Gastroesophageal sphincter (tissue), 4 donors: Measurements from ENCODE around the gene ANK2. TPM values are rescaled to one million over a fixed set of nuclear protein-coding genes. Genes with fewer than 3 reads are reported as not detected.

Experiments used
- ATAC-seq: fragments of 150-250 bp; one replicate; pipeline ENCODE4 v1.9.1; 2016; ENCODE audit warnings: mild to moderate bottlenecking, moderate library complexity
- H3K27ac ChIP-seq, 4 donors: fragments of 200-600 bp; sonication (generic) in 3 of 4; 1 replicate in 3 of 4; 2 replicates in 1 of 4; pipeline ENCODE4 v1.5.1; 2016 to 2019
- H3K27me3 ChIP-seq: fragments of 200-600 bp; sonication (generic); one replicate; pipeline ENCODE4 v1.5.1; 2019
- H3K36me3 ChIP-seq, 2 donors: fragments of 200-600 bp; sonication (generic); one replicate each; pipeline ENCODE4 v1.5.1; 2019; ENCODE audit warnings: control low read depth in 1 of 2
- H3K4me1 ChIP-seq, 3 donors: fragments of 200-600 bp; sonication (generic); 1 replicate in 2 of 3; 2 replicates in 1 of 3; pipeline ENCODE4 v1.5.1; 2016 to 2019; ENCODE audit warnings: control low read depth in 2 of 3
- H3K4me3 ChIP-seq, 2 donors: fragments of 200-600 bp; sonication (generic); one replicate each; pipeline ENCODE4 v1.5.1; 2019; ENCODE audit warnings: mild to moderate bottlenecking in 1 of 2, moderate library complexity in 1 of 2
- H3K9me3 ChIP-seq, 3 donors: fragments of 200-600 bp; sonication (generic); one replicate each; pipeline ENCODE4 v1.5.1; 2017 to 2019; ENCODE audit warnings: control low read depth in 2 of 3
- CTCF ChIP-seq, 4 experiments: fragments of 200-600 bp in 2 of 4; fragments of 450-650 bp in 2 of 4; sonication (generic) in 1 of 4; IDR thresholded peaks; one replicate each; pipeline ENCODE4 v1.5.1; 2017 to 2019; ENCODE audit warnings: antibody characterized with exemption in 4 of 4, mild to moderate bottlenecking in 2 of 4, moderate library complexity in 2 of 4
- EP300 ChIP-seq: sonication (generic); formaldehyde crosslinking; IDR thresholded peaks from one replicate; pipeline ENCODE4 v1.6.1; 2017; ENCODE audit warnings: antibody characterized with exemption, mild to moderate bottlenecking
- POLR2A ChIP-seq, 2 donors: fragments of 450-650 bp; IDR thresholded peaks; one replicate each; pipeline ENCODE4 v1.6.1; 2017; ENCODE audit warnings: antibody characterized with exemption in 2 of 2, mild to moderate bottlenecking in 2 of 2, moderate library complexity in 1 of 2
- POLR2AphosphoS5 ChIP-seq: sonication (generic); formaldehyde crosslinking; IDR thresholded peaks from one replicate; pipeline ENCODE4 v1.6.1; 2017; ENCODE audit warnings: antibody characterized with exemption
- WGBS, 2 donors: methylation state at CpG; one replicate each; pipeline ENCODE4 v1.1.5; 2018; ENCODE audit warnings: low coverage in 1 of 2; 5-methylcytosine and 5-hydroxymethylcytosine counted together
- total RNA-seq, 4 donors: library from RNA; depleted of rRNA; stranded (reverse); fragments of >200 nt; gene quantifications; one replicate each; pipeline ENCODE4 v1.1.0, GENCODE V29; 2016

ANK2 gene
- total RNA-seq, 4 donors from 2014 or later = 84.9 to 104 (median 91.5) TPM

GRCh38 chr4:113335746-113336145 is 286.3 kb downstream of the ANK2 start:
- Histone ChIP-seq H3K4me3 (no peak overlapping the region), H3K27me3 (no peaks in the 10 kb centered on the region), H3K27ac (no peak overlapping the region), H3K36me3 (peaks cover 0 to 48% of the 10 kb centered on the region in 2 donors), H3K9me3 (no peaks in the 10 kb centered on the region), H3K4me1 (no peaks in the 10 kb centered on the region)
- 90 to 91% methylated on average over 3 to 10 of the region's 10 CpGs for WGBS, 2 donors
- TF ChIP-seq CTCF (IDR thresholded peaks at IDR 0.05) = no peak
- TF ChIP-seq POLR2A (IDR thresholded peaks at IDR 0.05) = no peak
- TF ChIP-seq POLR2AphosphoS5 = no peak
- TF ChIP-seq EP300 = no peak
- ATAC-seq = no peak

- peaks cover 0 to 40% of the 10 kb centered on the region in 2 donors for H3K36me3 ChIP-seq
- H3K4me1 ChIP-seq = no peaks in the 10 kb centered on the region
- TF ChIP-seq POLR2AphosphoS5 (no peak), EP300 (no peak), CTCF (IDR thresholded peaks at IDR 0.05) (no peak), POLR2A (IDR thresholded peaks at IDR 0.05) (no peak)
- 74 to 79% methylated on average over 2 of the region's 2 CpGs for WGBS, 2 donors
- ATAC-seq = no peak
- no peaks in the 10 kb centered on the region for H3K27me3 ChIP-seq
- H3K27ac ChIP-seq = no peak overlapping the region
- H3K9me3 ChIP-seq = no peaks in the 10 kb centered on the region
- H3K4me3 ChIP-seq = no peak overlapping the region
Observed at GRCh38 chr4:113336556-113336955, 287.1 kb downstream of the ANK2 start.

- TF ChIP-seq EP300 (no peak), CTCF (IDR thresholded peaks at IDR 0.05) (no peak), POLR2AphosphoS5 (no peak), POLR2A (IDR thresholded peaks at IDR 0.05) (no peak)
- Histone ChIP-seq H3K4me1 (no peaks in the 10 kb centered on the region), H3K4me3 (no peak overlapping the region), H3K36me3 (peaks cover 0 to 44% of the 10 kb centered on the region in 2 donors), H3K9me3 (no peaks in the 10 kb centered on the region), H3K27ac (no peak overlapping the region), H3K27me3 (no peaks in the 10 kb centered on the region)
- ATAC-seq = no peak
- 48 to 77% methylated on average over 4 of the region's 4 CpGs for WGBS, 2 donors
Observed at GRCh38 chr4:113339430-113339813, 290.0 kb downstream of the ANK2 start.

DNA sequence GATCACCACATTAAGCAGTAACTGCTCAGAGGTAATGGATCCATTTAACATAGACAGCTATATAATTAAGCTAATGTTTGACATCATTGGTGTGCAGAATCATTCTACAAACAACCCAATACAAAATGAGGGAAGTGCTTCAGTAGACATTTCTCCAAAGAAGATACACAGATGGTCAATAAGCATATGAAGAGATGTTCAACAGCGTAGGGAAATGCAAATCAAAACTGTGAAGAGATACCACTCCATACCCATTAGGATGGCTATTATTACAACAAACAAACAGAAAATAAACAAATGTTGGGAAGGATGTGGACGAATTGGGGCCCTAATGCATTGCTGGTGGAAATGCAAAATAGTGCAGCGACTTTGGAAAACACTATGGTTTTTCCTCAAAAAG is 294.6 kb downstream of the ANK2 start:
- no peaks in the 10 kb centered on the region for H3K27me3 ChIP-seq
- H3K4me3 ChIP-seq = no peak overlapping the region
- no peak overlapping the region for H3K27ac ChIP-seq
- peaks cover 0 to 51% of the 10 kb centered on the region in 2 donors for H3K36me3 ChIP-seq
- no peaks in the 10 kb centered on the region for H3K4me1 ChIP-seq
- 86 to 89% methylated on average over 3 of the region's 3 CpGs for WGBS, 2 donors
- no peaks in the 10 kb centered on the region for H3K9me3 ChIP-seq
- no peak for ATAC-seq
- no peak for TF ChIP-seq POLR2AphosphoS5
- TF ChIP-seq CTCF (IDR thresholded peaks at IDR 0.05) = no peak
- TF ChIP-seq POLR2A (IDR thresholded peaks at IDR 0.05) = no peak
- TF ChIP-seq EP300 = no peak

DNA sequence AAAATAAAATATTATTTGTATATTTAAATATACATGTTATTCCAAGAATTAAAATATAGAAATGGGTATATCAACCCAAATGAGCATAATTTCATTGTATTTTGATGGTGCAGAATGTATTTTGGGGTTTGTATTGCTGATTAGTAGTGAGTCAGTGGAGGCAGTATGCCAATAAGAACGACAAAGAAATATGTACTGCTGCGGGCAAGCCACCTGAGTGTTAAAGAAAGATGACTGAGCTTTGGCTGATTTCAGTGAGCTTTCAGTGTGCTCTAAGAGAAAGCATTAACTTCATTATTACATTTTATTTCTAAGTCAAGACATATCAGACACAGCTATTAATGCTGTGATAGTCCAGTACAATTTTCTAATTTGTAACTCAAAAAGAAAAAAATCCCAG is 297.8 kb downstream of the ANK2 start:
- H3K27ac ChIP-seq = no peak overlapping the region
- H3K27me3 ChIP-seq = no peaks in the 10 kb centered on the region
- H3K4me3 ChIP-seq = no peak overlapping the region
- ATAC-seq = no peak
- H3K36me3 ChIP-seq = peaks cover 0 to 38% of the 10 kb centered on the region in 2 donors
- H3K4me1 ChIP-seq = no peaks in the 10 kb centered on the region
- no peaks in the 10 kb centered on the region for H3K9me3 ChIP-seq
- WGBS, 2 donors = 60 to 64% methylated on average over 2 of the region's 2 CpGs
- TF ChIP-seq EP300 = no peak
